Measurements from ENCODE around the gene LRBA. TPM values are rescaled to one million over a fixed set of nuclear protein-coding genes. Genes with fewer than 3 reads are reported as not detected.

Gene LRBA
- total RNA-seq, 1 experiment from 2014 or later, result 55.3 TPM

DNA sequence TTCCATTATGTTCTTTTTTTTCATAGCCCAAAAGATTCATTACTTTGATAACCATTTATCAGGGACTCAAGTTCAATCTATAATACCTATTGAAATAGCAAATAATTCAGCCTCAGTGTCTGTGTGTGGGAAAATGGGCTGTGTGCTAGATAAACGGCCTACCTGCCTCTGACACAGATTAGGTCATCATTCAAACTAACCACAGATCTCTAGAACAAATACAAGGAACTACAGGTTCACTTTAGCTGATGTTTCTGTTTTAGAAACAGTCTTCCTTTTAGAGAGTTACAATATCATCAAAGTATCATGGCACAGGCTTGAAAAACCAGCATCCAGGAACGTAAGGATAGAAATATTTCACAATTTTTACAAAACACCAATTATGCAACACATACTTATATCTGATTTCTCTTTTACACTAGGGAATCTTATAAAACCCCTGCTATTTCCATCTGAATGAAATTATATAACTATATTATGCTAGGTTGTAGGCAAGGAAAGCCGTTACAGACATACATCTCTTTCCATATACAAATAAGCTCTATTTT is 489.7 kb downstream of the LRBA start:
- H3K27me3 Mint-ChIP-seq (ENCODE audit: low read depth), result no peaks in the 10 kb centered on the region
- Histone ChIP-seq H2BK5ac (ENCODE audit: insufficient read length, low read length) (no peak overlapping the region), H2BK15ac (ENCODE audit: low read depth, low read length) (no peak overlapping the region), H3K18ac (ENCODE audit: insufficient read length, low read depth, low read length) (no peak overlapping the region), H3K4me1 (ENCODE audit: insufficient read depth, low read length) (no peaks in the 10 kb centered on the region), H3K4ac (ENCODE audit: low read depth, low read length) (no peak overlapping the region), H4K91ac (ENCODE audit: insufficient read length, low read depth, low read length) (no peak overlapping the region), H3K79me1 (ENCODE audit: insufficient read depth, low read depth, low read length, poor library complexity, severe bottlenecking) (no peaks in the 10 kb centered on the region), H3K27me3 (ENCODE audit: insufficient read depth, low read length) (no peaks in the 10 kb centered on the region), H4K8ac (replicated peaks; ENCODE audit: insufficient read length, low read depth, low read length) (no peak overlapping the region), H2BK20ac (ENCODE audit: low read depth, low read length, poor library complexity, severe bottlenecking) (no peak overlapping the region), H2BK120ac (ENCODE audit: low read depth, low read length, poor library complexity, severe bottlenecking) (no peak overlapping the region), H2AK5ac (ENCODE audit: insufficient read length, low read length) (no peak overlapping the region), H2AFZ (ENCODE audit: low read length) (no peak overlapping the region), H3K9me3 (ENCODE audit: control insufficient read depth, low read depth, low read length) (no peaks in the 10 kb centered on the region), H3K4me2 (ENCODE audit: insufficient read depth, insufficient read length, low read length) (no peak overlapping the region), H2BK12ac (ENCODE audit: insufficient read length, low read depth, low read length) (no peak overlapping the region), H4K20me1 (ENCODE audit: control insufficient read depth, insufficient read depth, insufficient read length) (no peaks in the 10 kb centered on the region), H3K56ac (ENCODE audit: insufficient read length, low read depth, low read length) (no peak overlapping the region), H3K23me2 (ENCODE audit: insufficient read length, low read depth, low read length, poor library complexity, severe bottlenecking) (no peaks in the 10 kb centered on the region), H3K14ac (ENCODE audit: insufficient read depth, low read length) (no peak overlapping the region), H3T11ph (ENCODE audit: low read length) (no peak overlapping the region), H3K27ac (ENCODE audit: insufficient read length, low read depth, low read length) (no peak overlapping the region), H3K9ac (ENCODE audit: extremely low read depth, insufficient read length, low read length) (no peak overlapping the region), H3K79me2 (ENCODE audit: insufficient read depth, low read length) (no peaks in the 10 kb centered on the region), H4K5ac (ENCODE audit: insufficient read length, low read depth, low read length) (no peak overlapping the region), H3K23ac (ENCODE audit: insufficient read length, low read depth, low read length) (no peak overlapping the region)
- no peak for DNase-seq
- H3K4me1 Mint-ChIP-seq, result no peaks in the 10 kb centered on the region
- no peak overlapping the region for H3K27ac Mint-ChIP-seq
- TF ChIP-seq CTCF (conservative IDR thresholded peaks at IDR 0.05), result no peak
- no peaks in the 10 kb centered on the region; a peak in 1 of 5 replicates for H3K9me3 Mint-ChIP-seq
- no CpG with 5 or more reads among the region's 3 CpGs for WGBS (ENCODE audit: extremely low coverage, insufficient read length, low lambda C conversion rate)
- no peak overlapping the region for H3K4me3 Mint-ChIP-seq
- no peaks in the 10 kb centered on the region for H3K36me3 Mint-ChIP-seq (ENCODE audit: insufficient read depth in 1 of 3, low read depth in 3 of 3)
